Cardiac fibroblast (primary cell): ENCODE measurements around the gene VPS18.

Experiments used
- DNase-seq, 2 donors: peaks; one replicate each; pipeline versions ENCODE4 v3.0.0 to v3.0.0-alpha.2; 2010; ENCODE audit warnings: low read depth in 2 of 2
- H3K4me3 ChIP-seq, 2 donors: replicated peaks in 1 of 2; 1 replicate in 1 of 2; 2 replicates in 1 of 2; pipeline ENCODE4 v1.5.1; 2011; ENCODE audit warnings: low read depth in 2 of 2, low read length in 2 of 2, mild to moderate bottlenecking in 2 of 2, moderate library complexity in 1 of 2
- TF ChIP-seq, protein P1 (sequence below): IDR thresholded peaks from one replicate; pipeline ENCODE4 v1.5.1; 2011; ENCODE audit warnings: low read depth, mild to moderate bottlenecking, low read length, inconsistent platforms

The VPS18 gene

DNA sequence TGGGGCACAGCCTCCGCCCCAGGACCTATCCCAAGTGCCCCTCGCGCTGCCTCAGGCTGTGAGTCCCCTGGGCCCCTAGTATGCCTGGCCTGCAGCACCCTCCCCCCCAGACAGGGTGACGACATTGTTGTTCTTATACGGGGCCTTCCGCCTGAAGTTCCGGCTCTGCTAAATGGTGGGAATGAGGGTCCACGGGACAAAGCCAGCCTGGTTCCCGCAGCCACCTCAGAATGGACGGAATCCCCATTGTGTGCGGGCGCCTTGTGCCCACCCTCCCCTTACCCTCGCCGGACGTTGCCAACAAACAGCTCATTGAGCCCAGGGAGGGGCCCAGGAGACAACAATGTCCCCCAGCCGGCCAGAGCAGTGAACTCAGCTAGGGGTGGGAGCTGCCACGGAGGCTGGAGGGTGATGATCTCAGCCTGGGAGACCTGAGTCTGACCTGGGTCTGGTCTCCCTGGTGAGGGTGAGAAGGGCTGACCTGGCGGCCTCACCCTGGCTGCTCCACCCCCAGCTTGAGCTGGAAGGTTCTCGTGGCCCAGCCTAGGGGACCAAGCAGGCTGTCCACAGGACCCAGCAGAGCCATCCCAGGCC lies 24.6 kb downstream of the VPS18 start:
- TF ChIP-seq, protein P1, sequence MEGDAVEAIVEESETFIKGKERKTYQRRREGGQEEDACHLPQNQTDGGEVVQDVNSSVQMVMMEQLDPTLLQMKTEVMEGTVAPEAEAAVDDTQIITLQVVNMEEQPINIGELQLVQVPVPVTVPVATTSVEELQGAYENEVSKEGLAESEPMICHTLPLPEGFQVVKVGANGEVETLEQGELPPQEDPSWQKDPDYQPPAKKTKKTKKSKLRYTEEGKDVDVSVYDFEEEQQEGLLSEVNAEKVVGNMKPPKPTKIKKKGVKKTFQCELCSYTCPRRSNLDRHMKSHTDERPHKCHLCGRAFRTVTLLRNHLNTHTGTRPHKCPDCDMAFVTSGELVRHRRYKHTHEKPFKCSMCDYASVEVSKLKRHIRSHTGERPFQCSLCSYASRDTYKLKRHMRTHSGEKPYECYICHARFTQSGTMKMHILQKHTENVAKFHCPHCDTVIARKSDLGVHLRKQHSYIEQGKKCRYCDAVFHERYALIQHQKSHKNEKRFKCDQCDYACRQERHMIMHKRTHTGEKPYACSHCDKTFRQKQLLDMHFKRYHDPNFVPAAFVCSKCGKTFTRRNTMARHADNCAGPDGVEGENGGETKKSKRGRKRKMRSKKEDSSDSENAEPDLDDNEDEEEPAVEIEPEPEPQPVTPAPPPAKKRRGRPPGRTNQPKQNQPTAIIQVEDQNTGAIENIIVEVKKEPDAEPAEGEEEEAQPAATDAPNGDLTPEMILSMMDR, result no peak
- no peak for DNase-seq
- H3K4me3 ChIP-seq, result no peak overlapping the region

DNA sequence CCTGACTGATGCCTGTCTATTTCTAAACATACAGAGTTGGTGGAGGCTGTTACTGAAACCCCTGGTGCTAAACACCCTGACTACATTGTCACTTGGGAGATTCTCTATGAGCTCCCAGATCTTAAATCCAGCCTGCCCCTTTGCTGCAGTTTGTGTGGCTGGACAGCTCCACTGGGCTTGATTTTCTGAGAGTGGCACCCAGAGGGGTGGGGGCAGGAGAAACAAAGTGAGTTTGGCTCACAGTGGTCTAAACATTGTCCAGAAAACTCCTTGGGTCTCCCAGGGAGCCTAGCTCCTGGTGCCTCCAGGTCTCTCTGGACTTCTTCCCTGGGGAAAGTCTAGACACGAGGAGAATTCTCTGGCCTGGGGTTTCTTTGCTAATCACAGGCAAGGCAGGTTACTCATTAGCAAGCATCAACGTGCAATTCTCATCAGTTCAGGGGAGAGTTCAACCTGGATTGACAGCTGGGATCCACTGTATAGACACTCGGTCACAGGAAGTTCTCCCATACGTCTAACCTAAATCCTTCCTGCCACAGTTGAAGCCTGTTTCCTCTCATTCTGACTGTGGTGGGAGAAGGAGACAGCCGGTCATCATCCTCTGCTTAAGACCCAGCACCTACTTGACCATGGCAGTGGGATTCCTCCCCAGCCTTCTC lies 27.8 kb downstream of the VPS18 start:
- no peak overlapping the region for H3K4me3 ChIP-seq
- TF ChIP-seq, protein P1, result no peak
- DNase-seq, result no peak

DNA sequence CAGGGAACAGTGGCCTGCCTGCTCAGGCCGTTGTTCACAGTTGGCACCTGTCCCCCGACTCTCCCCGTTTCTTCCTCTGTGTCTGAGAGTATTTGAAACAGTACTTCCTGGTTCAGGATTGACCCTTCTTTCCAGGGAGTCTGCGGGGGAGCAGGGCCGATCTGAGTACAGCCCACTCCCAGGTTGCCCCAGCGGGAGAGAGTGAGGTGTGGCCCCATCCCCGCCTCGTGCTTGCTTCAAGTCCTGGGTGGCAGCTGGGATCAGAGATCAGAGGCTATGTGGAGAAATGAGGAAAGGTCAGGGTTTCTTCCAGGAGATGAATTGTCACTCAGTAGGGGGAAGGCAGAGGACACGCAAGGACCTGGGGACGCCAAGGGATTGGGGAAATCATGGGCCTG lies 28.4 kb downstream of the VPS18 start:
- no peak for DNase-seq
- TF ChIP-seq, protein P1, result no peak
- H3K4me3 ChIP-seq, result no peak overlapping the region

DNA sequence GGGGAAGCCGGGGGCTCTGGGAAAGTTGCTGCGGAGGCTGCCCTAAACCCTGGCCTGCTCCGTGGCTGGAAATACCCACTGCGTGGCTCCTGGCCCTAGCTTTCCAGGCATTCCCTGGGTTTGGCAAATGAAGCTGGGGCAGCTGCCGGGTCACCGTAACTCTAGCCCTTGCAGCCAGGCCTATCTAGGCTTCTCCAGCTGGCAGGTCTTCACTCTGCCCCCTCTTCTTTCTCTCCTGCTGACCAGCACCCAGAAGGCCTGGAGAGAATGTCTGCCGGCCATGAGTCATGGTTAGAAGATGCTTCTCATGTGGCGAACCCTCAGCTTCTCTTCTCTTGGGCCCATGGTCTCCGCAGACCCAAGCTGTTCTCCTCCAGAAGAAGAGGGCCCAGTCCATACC lies 29.3 kb downstream of the VPS18 start:
- no peak for DNase-seq
- H3K4me3 ChIP-seq, result no peak overlapping the region
- TF ChIP-seq, protein P1, result no peak

DNA sequence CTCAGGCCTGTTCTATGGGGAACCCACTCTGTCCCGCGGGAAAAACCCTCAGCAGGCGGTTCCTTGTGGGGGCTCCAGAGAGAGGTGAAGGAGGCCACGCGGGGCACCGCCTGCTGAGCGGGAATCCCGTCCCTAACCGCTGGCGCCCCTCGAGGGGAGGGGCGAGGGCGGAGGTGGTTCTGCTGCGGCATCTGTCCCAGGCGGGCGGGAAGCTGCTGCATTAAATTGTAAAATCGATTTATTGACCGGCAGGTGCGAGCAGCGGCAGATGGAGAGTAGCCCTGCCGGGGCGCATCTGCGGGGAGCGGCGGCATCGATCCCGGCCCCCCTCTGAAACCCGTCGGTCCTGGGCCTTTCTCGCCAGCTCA lies 31.2 kb downstream of the VPS18 start:
- no peak for DNase-seq
- TF ChIP-seq, protein P1, result no peak
- no peak overlapping the region for H3K4me3 ChIP-seq

DNA sequence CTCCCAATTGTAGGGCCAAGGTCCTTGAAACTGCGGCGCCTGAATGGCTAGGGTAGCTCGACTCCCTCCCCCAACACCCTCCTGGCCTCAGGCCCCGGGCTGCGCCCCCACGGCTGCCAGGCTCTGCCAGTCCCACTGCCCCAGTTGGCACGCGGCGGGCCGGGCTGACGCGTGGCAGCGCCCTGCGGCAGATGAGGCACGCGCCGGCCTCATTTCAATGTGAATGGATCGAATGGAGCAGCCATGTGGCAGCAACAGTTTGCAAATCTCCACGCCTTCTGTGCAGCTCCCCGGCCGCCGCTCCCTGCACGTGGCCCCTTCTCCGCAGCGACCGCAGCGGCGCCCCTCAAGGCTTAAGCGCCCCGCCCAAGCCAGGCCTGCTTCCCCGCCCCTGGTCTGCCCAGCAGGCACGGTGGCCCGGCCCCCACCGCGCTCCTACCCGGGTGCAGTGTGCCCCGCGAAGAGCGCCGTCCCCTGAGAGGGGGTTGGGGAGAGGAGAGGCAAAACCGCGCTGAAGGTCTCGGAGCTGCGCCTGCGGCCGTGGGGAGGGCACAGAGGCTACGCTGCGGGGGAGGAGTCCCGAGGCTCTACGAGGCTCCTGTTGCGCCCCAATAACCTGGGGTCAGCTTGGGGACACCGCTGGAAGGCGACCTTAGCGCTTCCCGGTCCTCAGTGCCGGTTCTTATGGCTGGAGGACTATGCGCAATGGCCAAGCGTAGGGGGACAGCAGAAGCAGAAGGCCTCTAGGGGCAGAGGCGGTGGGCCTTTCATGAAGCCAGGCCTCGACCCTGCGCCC lies 31.8 kb downstream of the VPS18 start:
- peak overlapping the region; percentile 7 to 17 for H3K4me3 ChIP-seq
- TF ChIP-seq, protein P1, result no peak
- DNase-seq, result no peak
